GM15510 (cell line): ENCODE measurements around the gene NLRP10.

ENCODE experiments used
- POLR2A ChIP-seq: IDR thresholded peaks from 3 replicates; pipeline ENCODE4 v1.6.1; 2011; ENCODE audit warnings: borderline replicate concordance; ENCODE audit not compliant: insufficient read length; ENCODE audit errors: extremely low read depth

NLRP10 gene

GRCh38 chr11:7965386-7965785, at the start of gene NLRP10:
NLRP10 (minus strand) TSS chr11:7965447; CDS start chr11:7963495, 1,952 bp downstream.
- no peak for TF ChIP-seq POLR2A

DNA sequence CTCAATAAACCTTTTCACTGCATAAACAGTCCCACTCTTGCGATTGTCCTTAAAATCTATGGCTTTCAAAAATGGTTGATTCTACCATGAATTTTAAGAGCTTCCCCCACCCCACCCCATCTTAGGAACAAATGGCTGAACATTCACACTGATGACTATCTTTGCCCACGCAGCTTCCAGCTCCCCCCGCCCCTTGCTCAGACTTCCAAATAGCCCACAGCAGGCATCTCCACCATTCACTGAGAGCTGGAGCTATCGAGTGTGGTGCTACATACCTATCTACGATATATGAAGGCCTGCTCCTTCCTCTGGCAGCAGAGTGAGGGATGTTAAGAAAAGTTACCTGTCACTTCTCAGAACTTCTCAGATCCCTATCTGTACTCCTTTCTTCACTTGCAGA, 48.6 kb upstream of the NLRP10 start:
- TF ChIP-seq POLR2A: no peak

GRCh38 chr11:8011981-8012444, 46.8 kb upstream of the NLRP10 start:
- no peak for TF ChIP-seq POLR2A

DNA sequence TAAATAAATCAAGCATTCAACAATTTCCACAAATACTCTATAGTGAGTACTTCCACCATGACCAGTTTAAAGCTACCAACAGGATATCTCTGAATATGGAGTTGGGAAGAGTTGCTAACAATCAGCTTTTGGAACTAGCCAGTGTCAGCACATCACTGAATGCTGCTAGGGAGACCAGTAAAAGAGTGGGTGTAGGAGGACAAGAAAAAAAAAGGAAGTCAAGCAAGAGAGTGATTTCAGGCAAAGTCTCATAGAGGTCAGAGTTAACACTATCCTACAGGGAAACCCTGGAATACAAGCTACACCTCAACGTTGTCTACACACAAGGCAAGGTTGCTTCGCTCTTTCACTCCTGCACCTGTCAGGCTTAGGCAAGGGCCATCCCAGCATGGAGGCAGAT, 46.1 kb upstream of the NLRP10 start:
- TF ChIP-seq POLR2A: no peak

GRCh38 chr11:8009856-8010255, 44.6 kb upstream of the NLRP10 start:
- no peak for TF ChIP-seq POLR2A

- no peak for TF ChIP-seq POLR2A
Observed at GRCh38 chr11:8008212-8008611, 43.0 kb upstream of the NLRP10 start.

DNA sequence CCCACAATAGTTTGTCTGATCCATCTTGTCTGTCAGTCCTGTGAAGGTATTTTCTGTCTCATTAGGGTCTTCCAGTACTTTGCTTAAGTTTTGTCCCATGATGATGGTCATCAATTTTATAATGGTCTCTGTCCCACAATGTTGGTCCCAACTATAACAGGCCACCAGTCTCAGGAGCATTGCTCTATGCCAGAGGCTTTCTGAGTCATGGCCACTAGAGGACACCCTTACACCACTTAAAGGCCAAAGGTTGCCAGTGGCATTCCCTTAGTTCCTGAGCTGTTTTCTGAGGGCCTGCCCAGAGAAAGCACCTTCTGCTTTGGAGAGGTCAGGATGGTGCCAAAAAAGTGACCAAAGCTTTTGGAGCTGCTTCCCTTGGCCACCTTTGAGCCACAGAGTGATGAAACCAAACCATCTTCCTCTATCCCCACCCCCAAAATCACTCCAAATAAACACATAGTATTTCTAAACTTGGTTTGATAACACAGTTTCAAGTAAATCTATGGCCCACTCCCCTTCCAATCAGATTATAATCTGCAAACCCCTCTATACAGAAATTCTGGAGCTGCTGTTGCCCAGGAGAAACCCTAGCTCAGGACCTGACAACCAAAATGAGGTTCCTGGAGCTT, 41.2 kb upstream of the NLRP10 start:
- TF ChIP-seq POLR2A: no peak

DNA sequence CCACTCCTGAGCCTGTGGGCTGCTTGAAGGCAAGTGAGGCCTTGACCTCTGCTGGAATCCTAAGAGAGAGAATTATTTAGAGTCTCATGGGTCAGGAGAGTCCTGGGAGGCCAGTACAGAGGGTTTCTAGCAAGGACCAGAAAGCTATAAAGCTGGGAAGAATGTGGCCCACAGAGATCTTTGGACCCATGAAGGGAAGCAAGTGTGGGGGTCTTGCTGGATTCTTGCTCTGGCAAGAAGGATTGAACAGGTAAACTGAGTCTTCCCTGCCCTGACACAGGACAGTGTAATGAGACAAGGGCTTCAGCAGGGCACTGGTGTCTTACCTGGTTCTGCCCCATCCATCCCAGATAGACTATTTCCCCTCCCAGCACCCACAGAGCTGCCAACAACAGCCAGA, 40.3 kb upstream of the NLRP10 start:
- TF ChIP-seq POLR2A: no peak

DNA sequence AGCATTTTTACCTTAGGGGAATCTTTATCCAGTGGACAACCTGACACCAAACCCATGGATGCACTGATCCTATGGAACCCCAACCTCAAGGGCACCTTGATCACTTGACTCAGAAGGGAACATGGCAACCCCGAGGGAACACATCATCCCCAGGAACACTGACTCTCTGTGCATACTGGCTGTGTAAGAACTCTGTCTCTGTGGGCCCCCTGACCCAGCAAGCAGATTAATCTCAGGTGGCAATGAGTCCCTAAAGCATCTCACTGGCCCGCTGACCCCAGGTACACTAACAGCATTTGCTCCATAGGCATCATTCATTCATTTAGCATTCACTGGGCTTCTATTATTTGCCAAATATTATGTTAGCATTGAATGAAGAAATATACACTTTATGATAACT, 38.8 kb upstream of the NLRP10 start:
- TF ChIP-seq POLR2A: no peak

GRCh38 chr11:8003187-8003586, 37.9 kb upstream of the NLRP10 start:
- TF ChIP-seq POLR2A: no peak

- TF ChIP-seq POLR2A: no peak
Observed at GRCh38 chr11:8002676-8003075, 37.4 kb upstream of the NLRP10 start.

GRCh38 chr11:8000390-8000789, 35.1 kb upstream of the NLRP10 start:
- no peak for TF ChIP-seq POLR2A

DNA sequence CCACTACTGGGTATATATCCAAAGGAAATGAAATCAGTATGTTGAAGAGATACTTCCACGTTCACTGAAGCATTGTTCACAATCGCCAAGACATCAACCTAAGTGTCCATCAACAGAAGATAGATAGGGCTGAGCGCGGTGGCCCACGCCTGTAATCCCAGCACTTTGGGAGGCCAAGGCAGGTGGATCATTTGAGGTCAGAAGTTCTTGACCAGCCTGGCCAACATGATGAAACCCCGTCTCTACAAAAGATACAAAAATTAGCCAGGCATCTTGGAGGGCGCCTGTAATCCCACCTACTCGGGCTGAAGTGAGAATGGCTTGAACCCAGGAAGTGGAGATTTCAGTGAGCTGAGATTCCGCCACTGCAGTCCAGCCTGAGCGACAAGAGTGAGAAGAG, 34.5 kb upstream of the NLRP10 start:
- TF ChIP-seq POLR2A: no peak

- no peak for TF ChIP-seq POLR2A
Observed at GRCh38 chr11:7994581-7995278, 29.5 kb upstream of the NLRP10 start.

DNA sequence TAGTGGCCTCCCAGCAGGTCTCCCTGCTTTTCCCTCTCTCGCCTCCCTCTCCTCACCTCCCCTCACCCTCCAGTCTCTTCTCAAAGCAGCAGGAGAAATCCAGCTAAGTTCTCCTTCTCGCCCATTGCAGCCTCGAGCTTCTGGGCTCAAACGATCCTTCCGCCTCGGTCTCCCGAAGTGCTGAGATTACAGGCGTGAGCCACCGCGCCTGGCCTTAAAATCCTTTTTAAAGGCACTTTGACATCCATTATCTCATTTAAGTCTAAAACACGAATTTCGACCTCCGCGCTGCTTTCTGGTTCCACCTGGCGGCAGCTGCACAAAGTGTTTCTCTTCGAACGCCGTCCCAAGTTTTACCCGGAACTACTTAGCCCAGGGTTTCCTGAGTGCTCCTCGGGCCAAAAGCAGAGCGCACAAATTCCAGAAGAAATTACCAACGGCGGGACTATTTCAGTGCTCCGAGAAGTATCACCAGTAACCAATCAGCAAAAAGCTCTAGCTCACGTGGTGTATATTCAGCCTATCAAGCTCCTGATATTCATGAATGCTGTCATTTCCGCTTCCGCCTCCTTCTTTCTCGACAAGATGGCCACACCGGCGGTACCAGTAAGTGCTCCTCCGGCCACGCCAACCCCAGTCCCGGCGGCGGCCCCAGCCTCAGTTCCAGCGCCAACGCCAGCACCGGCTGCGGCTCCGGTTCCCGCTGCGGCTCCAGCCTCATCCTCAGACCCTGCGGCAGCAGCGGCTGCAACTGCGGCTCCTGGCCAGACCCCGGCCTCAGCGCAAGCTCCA, 21.7 kb upstream of the NLRP10 start, which contains the start of gene EIF3F:
Gene EIF3F (plus strand): TSS at position 570 of the 792 bp plus-strand sequence. CDS start 16 bp downstream, at position 586.
- TF ChIP-seq POLR2A: peak; percentile 38
